ENCODE data around the gene MIDN. TPM values are rescaled to one million over a fixed set of nuclear protein-coding genes. Genes with fewer than 3 reads are reported as not detected.

MIDN gene
- total and polyA plus RNA-seq, 10 of the 15 experiments (the other 5 are each of a cell fraction or from before 2014, with no cell fraction given): 0.38 to 51.5 (median 7.2) TPM

DNA sequence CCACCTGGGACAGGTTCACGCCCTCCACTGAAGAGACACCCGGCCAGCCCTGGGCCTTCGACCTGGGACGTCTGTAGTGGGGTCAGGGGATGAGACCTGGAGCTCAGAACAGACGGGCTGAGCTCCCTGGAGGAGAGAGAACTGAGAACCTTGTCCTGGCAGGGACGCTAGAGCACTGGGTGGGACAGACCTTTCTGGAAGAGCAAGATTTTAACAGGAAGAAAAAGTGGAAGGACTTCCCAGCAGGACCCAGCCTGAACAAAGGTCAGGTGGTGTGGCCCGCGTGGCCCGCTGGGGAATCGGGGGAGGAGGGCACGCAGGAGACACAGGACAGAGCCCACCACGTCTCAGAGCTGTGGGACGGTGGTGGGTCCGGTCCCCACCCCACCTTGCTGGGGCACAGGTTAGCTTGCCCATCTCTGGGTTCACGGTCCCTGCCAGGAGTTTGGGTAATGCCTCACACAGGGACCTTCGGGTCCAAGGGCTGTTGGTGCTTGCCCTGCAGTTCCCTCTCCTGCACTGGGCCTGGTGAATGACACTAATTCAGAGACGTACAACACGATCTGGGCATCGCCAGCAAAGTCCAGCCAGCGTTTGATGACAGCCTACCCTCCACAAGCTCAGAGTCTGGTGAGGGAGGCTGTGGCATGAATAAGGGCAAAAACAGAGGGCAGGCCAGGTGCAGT, 36.1 kb downstream of the MIDN start:
- FAIRE-seq (no peak), DNase-seq (ENCODE audit: low read depth, low spot score) (no peak), ATAC-seq (no peak)
- ChIA-PET SMC1A (ENCODE audit: uncharacterized antibody, unreplicated experiment) (no interaction called here), RAD21 (ENCODE audit: unreplicated experiment) (no interaction called here), POLR2A (interaction anchor here (0.5 kb wide), 1 partner anchor 90 kb away, joined by 5 read pairs; no protein-coding TSS in a partner anchor), CTCF (interaction anchor here (1.4 to 1.5 kb wide), 2 partner anchors 40 to 88 kb away, joined by 3 to 8 read pairs; no protein-coding TSS in a partner anchor)
- no peak overlapping the region for H3K4me2 ChIP-seq (ENCODE audit: control insufficient read depth, insufficient read depth)
- 42% methylated on average over 20 of the region's 20 CpGs for WGBS (ENCODE audit: insufficient coverage, insufficient replicate concordance, low lambda C conversion rate, missing lambda C conversion rate)
- H3K27ac ChIP-seq (ENCODE audit: control insufficient read depth, insufficient read depth): no peak overlapping the region
- BruUV-seq (replicated peaks): no TSS peak
- no peaks in the 10 kb centered on the region for H3K4me1 ChIP-seq (ENCODE audit: control insufficient read depth, insufficient read depth, low read length)
- no peak overlapping the region for H2AFZ ChIP-seq (ENCODE audit: control insufficient read depth, low read depth, low read length)
- H3K27me3 ChIP-seq (replicated peaks in 1 of 2; ENCODE audit: control insufficient read depth in 2 of 2, insufficient read depth in 2 of 2, low read length in 1 of 2): peaks cover 7 to 8% of the 10 kb centered on the region in 2 experiments; a peak in 3 of 4 replicates
- intact Hi-C loops (cut with micrococcal nuclease; ENCODE audit: unreplicated experiment): no loop called here
- peaks cover 4 to 5% of the 10 kb centered on the region in 2 experiments for H3K36me3 ChIP-seq (ENCODE audit: control insufficient read depth in 2 of 2, insufficient read depth in 2 of 2, low read length in 1 of 2)
- H3K4me3 ChIP-seq: no peak overlapping the region
- no peaks in the 10 kb centered on the region; the same call in 1 of the 2 replicates for H4K20me1 ChIP-seq (ENCODE audit: control insufficient read depth, insufficient read depth)
- H3K9ac ChIP-seq (ENCODE audit: control insufficient read depth, insufficient read depth, low read length): no peak overlapping the region
- in situ Hi-C loops (cut with MboI): no loop called here
- no peaks in the 10 kb centered on the region for H3K9me3 ChIP-seq (replicated peaks; ENCODE audit: control insufficient read depth, insufficient read depth, low read length)
- no peak for TF ChIP-seq SIN3A (IDR thresholded peaks at IDR 0.05; ENCODE audit: low read depth, low read length)
- TF ChIP-seq IKZF1 (conservative IDR thresholded peaks at IDR 0.05): no peak
- TF ChIP-seq YY1 (IDR thresholded peaks at IDR 0.05; ENCODE audit: low read depth, low read length): no peak
- TF ChIP-seq POLR2AphosphoS2 (IDR thresholded peaks at IDR 0.05; ENCODE audit: low read depth, low read length): no peak
- no peak for TF ChIP-seq NFYA (IDR thresholded peaks at IDR 0.05; ENCODE audit: borderline replicate concordance, low read depth, low read length)
- TF ChIP-seq FOXK2 (IDR thresholded peaks at IDR 0.05): no peak
- TF ChIP-seq TCF7 (IDR thresholded peaks at IDR 0.05; ENCODE audit: borderline replicate concordance): no peak
- TF ChIP-seq, protein P1, sequence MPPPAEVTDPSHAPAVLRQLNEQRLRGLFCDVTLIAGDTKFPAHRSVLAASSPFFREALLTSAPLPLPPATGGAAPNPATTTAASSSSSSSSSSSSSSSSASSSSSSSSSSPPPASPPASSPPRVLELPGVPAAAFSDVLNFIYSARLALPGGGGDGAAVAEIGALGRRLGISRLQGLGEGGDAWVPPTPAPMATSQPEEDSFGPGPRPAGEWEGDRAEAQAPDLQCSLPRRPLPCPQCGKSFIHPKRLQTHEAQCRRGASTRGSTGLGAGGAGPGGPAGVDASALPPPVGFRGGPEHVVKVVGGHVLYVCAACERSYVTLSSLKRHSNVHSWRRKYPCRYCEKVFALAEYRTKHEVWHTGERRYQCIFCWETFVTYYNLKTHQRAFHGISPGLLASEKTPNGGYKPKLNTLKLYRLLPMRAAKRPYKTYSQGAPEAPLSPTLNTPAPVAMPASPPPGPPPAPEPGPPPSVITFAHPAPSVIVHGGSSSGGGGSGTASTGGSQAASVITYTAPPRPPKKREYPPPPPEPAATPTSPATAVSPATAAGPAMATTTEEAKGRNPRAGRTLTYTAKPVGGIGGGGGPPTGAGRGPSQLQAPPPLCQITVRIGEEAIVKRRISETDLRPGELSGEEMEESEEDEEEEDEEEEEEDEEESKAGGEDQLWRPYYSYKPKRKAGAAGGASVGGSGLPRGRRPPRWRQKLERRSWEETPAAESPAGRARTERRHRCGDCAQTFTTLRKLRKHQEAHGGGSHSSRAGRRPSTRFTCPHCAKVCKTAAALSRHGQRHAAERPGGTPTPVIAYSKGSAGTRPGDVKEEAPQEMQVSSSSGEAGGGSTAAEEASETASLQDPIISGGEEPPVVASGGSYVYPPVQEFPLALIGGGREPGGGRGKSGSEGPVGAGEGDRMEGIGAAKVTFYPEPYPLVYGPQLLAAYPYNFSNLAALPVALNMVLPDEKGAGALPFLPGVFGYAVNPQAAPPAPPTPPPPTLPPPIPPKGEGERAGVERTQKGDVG (CRISPR knock-in tag; IDR thresholded peaks at IDR 0.05): no peak
- TF ChIP-seq SRF (IDR thresholded peaks at IDR 0.05; ENCODE audit: low read depth in 2 of 2, low read length in 2 of 2): no peak
- TF ChIP-seq ZNF24 (IDR thresholded peaks at IDR 0.05): no peak
- no peak for TF ChIP-seq ASH2L (IDR thresholded peaks at IDR 0.05; ENCODE audit: borderline replicate concordance, low read depth)
- TF ChIP-seq POLR2AphosphoS5 (IDR thresholded peaks at IDR 0.05; ENCODE audit: low read length): no peak
- TF ChIP-seq SUPT20H (IDR thresholded peaks at IDR 0.05; ENCODE audit: borderline replicate concordance, control insufficient read depth, low read depth, low read length): no peak
- no peak for TF ChIP-seq RAD21 (IDR thresholded peaks at IDR 0.05; ENCODE audit: insufficient read depth, low read depth, low read length)
- TF ChIP-seq, protein P2, sequence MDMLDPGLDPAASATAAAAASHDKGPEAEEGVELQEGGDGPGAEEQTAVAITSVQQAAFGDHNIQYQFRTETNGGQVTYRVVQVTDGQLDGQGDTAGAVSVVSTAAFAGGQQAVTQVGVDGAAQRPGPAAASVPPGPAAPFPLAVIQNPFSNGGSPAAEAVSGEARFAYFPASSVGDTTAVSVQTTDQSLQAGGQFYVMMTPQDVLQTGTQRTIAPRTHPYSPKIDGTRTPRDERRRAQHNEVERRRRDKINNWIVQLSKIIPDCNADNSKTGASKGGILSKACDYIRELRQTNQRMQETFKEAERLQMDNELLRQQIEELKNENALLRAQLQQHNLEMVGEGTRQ (IDR thresholded peaks at IDR 0.05; ENCODE audit: borderline replicate concordance, low read depth, low read length): no peak
- no peak for TF ChIP-seq SREBF2 (IDR thresholded peaks at IDR 0.05; ENCODE audit: low read length)
- TF ChIP-seq, protein P3, sequence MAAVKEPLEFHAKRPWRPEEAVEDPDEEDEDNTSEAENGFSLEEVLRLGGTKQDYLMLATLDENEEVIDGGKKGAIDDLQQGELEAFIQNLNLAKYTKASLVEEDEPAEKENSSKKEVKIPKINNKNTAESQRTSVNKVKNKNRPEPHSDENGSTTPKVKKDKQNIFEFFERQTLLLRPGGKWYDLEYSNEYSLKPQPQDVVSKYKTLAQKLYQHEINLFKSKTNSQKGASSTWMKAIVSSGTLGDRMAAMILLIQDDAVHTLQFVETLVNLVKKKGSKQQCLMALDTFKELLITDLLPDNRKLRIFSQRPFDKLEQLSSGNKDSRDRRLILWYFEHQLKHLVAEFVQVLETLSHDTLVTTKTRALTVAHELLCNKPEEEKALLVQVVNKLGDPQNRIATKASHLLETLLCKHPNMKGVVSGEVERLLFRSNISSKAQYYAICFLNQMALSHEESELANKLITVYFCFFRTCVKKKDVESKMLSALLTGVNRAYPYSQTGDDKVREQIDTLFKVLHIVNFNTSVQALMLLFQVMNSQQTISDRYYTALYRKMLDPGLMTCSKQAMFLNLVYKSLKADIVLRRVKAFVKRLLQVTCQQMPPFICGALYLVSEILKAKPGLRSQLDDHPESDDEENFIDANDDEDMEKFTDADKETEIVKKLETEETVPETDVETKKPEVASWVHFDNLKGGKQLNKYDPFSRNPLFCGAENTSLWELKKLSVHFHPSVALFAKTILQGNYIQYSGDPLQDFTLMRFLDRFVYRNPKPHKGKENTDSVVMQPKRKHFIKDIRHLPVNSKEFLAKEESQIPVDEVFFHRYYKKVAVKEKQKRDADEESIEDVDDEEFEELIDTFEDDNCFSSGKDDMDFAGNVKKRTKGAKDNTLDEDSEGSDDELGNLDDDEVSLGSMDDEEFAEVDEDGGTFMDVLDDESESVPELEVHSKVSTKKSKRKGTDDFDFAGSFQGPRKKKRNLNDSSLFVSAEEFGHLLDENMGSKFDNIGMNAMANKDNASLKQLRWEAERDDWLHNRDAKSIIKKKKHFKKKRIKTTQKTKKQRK (IDR thresholded peaks at IDR 0.05; ENCODE audit: low read depth, low read length): no peak
- no peaks in the 10 kb centered on the region for H3K79me2 ChIP-seq (ENCODE audit: control insufficient read depth, insufficient read depth, low read length)

Measured in GM12878 (cell line).